Thoracic aorta (tissue), 2 donors: ENCODE data around the gene NSUN6. TPM values are rescaled to one million over a fixed set of nuclear protein-coding genes. Genes with fewer than 3 reads are reported as not detected.

Experiments
- ATAC-seq: fragments of 150-250 bp; one replicate; pipeline ENCODE4 v1.8.0; 2017; ENCODE audit warnings: low read depth; ENCODE audit not compliant: insufficient number of reproducible peaks, low FRiP score
- DNase-seq: peaks from one replicate; pipeline ENCODE4 v3.0.0-alpha.2; 2020; ENCODE audit warnings: low spot score
- H3K27ac ChIP-seq, 2 donors: fragments of 200-600 bp; sonication (generic); 1 replicate in 1 of 2; 2 replicates in 1 of 2; pipeline ENCODE4 v1.5.1; 2016; ENCODE audit warnings: mild to moderate bottlenecking in 2 of 2, moderate library complexity in 2 of 2
- H3K27me3 ChIP-seq: fragments of 200-600 bp; sonication (generic); replicated peaks from 2 replicates; pipeline ENCODE4 v1.6.0; 2016; ENCODE audit warnings: mild to moderate bottlenecking; ENCODE audit not compliant: insufficient read depth
- H3K36me3 ChIP-seq: fragments of 200-600 bp; sonication (generic); one replicate; pipeline ENCODE4 v1.5.1; 2016
- H3K4me1 ChIP-seq, 2 donors: fragments of 200-600 bp; sonication (generic); 1 replicate in 1 of 2; 2 replicates in 1 of 2; pipeline versions ENCODE4 v1.5.1 to v1.6.0; 2016; ENCODE audit warnings: low read depth in 2 of 2, mild to moderate bottlenecking in 1 of 2; ENCODE audit not compliant: control insufficient read depth in 1 of 2
- H3K4me3 ChIP-seq: fragments of 200-600 bp; sonication (generic); 2 replicates; pipeline ENCODE4 v1.5.1; 2016; ENCODE audit warnings: mild to moderate bottlenecking
- H3K9me3 ChIP-seq: fragments of 200-600 bp; sonication (generic); 2 replicates; pipeline ENCODE4 v1.5.1; 2016
- total RNA-seq, 2 donors: library from RNA; depleted of rRNA; stranded (reverse); fragments of >200 nt; gene quantifications; one replicate each; pipeline versions ENCODE4 v1.1.0 to v1.2.3, GENCODE V29; 2016
- TF ChIP-seq, protein P1 (sequence below): fragments of 200-600 bp; sonication (generic); IDR thresholded peaks from one replicate; pipeline ENCODE4 v1.5.1; 2019; ENCODE audit warnings: antibody characterized with exemption

The NSUN6 gene
- total RNA-seq, 2 donors from 2014 or later: 12.7 to 19.8 TPM

DNA sequence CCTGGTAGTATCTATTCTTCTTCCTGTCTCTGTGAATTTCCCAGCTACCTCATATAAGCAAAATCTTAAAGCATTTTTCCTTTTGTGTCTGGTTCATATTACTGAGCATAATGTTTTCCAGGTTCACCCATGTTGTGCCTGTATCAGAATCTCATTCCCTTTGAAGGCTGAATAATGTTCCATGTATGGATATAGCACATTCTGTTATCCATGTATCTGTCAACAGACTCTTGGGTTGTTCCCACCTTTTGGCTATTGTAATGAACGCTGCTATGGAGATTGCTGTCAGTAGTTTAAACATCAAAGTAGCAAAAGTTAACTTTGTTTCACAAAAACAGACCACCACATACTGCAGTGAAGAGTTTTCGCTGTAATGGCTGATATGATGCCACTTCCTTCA is 99.9 kb downstream of the NSUN6 start:
- TF ChIP-seq, protein P1, sequence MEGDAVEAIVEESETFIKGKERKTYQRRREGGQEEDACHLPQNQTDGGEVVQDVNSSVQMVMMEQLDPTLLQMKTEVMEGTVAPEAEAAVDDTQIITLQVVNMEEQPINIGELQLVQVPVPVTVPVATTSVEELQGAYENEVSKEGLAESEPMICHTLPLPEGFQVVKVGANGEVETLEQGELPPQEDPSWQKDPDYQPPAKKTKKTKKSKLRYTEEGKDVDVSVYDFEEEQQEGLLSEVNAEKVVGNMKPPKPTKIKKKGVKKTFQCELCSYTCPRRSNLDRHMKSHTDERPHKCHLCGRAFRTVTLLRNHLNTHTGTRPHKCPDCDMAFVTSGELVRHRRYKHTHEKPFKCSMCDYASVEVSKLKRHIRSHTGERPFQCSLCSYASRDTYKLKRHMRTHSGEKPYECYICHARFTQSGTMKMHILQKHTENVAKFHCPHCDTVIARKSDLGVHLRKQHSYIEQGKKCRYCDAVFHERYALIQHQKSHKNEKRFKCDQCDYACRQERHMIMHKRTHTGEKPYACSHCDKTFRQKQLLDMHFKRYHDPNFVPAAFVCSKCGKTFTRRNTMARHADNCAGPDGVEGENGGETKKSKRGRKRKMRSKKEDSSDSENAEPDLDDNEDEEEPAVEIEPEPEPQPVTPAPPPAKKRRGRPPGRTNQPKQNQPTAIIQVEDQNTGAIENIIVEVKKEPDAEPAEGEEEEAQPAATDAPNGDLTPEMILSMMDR: no peak
- Histone ChIP-seq H3K27ac (no peak overlapping the region), H3K4me1 (no peaks in the 10 kb centered on the region), H3K9me3 (no peaks in the 10 kb centered on the region), H3K27me3 (no peaks in the 10 kb centered on the region), H3K4me3 (no peak overlapping the region), H3K36me3 (no peaks in the 10 kb centered on the region)
- ATAC-seq (no peak), DNase-seq (no peak)

DNA sequence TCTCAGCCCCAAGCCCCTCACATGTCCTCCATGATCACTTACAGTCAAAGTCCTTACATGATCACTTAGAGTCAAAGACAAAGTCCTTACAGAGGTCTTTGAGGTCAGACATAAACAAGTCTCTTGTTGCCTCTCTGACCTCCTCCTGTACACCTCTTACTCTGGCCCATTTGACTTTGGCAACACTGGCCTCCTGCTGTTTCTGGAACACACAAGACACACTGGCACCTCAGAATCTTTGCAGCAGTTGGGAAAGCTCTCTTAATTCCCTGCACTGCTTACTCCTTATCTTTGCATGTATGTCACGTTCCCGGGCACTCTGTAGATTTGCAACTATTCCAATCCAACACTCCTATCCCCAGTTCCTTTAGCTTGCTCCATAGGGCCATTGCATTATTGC is 102.3 kb downstream of the NSUN6 start:
- TF ChIP-seq, protein P1: no peak
- H3K4me3 ChIP-seq: no peak overlapping the region
- no peaks in the 10 kb centered on the region for H3K27me3 ChIP-seq
- no peak overlapping the region for H3K27ac ChIP-seq
- H3K36me3 ChIP-seq: no peaks in the 10 kb centered on the region
- no peaks in the 10 kb centered on the region for H3K9me3 ChIP-seq
- ATAC-seq: no peak
- no peak for DNase-seq
- H3K4me1 ChIP-seq: no peaks in the 10 kb centered on the region

DNA sequence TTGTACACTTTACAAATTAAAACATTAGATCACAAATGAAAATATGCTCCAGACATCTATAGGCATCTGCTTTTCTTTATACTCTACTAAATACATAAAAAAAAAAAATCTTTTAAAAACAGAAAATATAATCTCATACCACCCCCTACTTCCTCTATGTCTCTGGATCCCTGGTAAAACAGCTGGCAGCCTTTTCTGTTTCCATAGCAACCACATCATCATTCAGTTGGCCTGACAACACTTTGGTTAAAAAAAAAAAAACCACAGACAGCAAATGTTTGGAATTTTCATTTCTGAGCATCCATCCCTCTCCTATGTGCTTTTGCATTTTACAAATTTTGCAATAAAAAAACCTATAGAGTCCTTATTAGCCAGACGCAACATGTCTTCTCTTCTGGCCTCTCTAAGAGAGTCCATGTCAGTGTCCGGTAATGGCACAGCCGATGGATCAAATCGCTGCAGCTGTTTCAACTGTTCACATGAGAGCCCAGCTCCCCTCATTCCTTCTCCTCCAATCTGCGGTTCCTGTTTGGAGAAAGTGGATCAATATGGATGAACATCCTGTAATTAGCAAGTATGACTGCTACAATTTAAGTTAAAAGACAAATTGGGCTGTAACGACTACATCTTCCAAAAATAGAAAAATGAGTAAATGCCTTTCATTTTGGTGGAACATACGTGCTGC is 105.6 kb downstream of the NSUN6 start:
- TF ChIP-seq, protein P1: no peak
- no peaks in the 10 kb centered on the region for H3K9me3 ChIP-seq

DNA sequence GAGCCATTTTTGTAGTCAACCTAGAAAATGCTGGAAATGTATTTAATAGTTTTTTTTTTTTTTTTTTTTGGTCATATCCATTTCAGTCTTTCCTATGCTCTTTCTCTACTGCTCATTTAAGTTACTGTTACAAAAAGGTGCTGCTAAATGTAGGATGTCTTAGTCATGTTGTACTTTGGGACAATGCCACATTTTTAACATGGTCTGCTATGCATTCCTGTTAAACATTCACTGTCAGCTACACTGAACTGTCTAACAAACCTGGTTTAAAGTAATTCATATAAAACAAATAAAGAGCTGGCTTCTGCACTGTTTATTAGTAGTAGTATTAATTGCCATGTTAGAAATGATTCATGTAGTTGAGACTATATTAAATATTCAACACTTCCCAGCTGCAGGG is 108.6 kb downstream of the NSUN6 start:
- DNase-seq (no peak), ATAC-seq (no peak)
- peaks cover 10% of the 10 kb centered on the region for H3K36me3 ChIP-seq
- H3K27me3 ChIP-seq: no peaks in the 10 kb centered on the region
- H3K9me3 ChIP-seq: no peaks in the 10 kb centered on the region
- H3K4me3 ChIP-seq: no peak overlapping the region
- TF ChIP-seq, protein P1: no peak
- no peak overlapping the region for H3K27ac ChIP-seq
- H3K4me1 ChIP-seq: no peaks in the 10 kb centered on the region

More for the DNA sequence above, 105.6 kb downstream of the NSUN6 start:
- no peak overlapping the region for H3K27ac ChIP-seq
- no peak overlapping the region for H3K4me3 ChIP-seq
- H3K4me1 ChIP-seq: no peaks in the 10 kb centered on the region
- no peak for DNase-seq
- H3K36me3 ChIP-seq: peaks cover 4% of the 10 kb centered on the region
- no peaks in the 10 kb centered on the region for H3K27me3 ChIP-seq
- no peak for ATAC-seq

DNA sequence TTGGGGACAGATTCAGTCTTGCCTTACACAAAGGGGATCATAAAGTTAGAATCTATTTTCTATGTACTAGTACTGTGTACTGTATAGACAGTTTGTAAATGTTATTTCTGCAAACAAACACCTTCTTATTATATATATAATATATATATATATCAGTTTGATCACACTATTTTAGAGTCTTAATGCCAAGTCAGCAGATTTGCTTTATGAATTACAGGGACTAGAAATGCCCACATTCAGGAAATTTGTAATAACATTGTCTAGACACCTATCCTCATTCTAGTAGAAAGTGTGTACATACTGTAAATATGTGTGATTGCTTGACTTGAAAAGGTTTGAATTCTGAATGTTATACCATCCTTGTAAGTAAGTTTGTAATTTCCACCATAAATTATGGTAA is 111.2 kb downstream of the NSUN6 start:
- H3K27me3 ChIP-seq: no peaks in the 10 kb centered on the region
- H3K4me1 ChIP-seq: no peaks in the 10 kb centered on the region
- no peak overlapping the region for H3K27ac ChIP-seq
- H3K36me3 ChIP-seq: peaks cover 13% of the 10 kb centered on the region
- no peak overlapping the region for H3K4me3 ChIP-seq
- TF ChIP-seq, protein P1: no peak
- no peaks in the 10 kb centered on the region for H3K9me3 ChIP-seq
- DNase-seq: no peak
- ATAC-seq: no peak
